Activated T-cell treated with anti-CD3 and anti-CD28 coated beads for 24 hours (primary cell): ENCODE measurements around the gene CRYBG1.

Experiments used
- DNase-seq: peaks from one replicate; pipeline ENCODE4 v3.0.0-alpha.2; 2020; ENCODE audit warnings: low read depth

Gene CRYBG1

DNA sequence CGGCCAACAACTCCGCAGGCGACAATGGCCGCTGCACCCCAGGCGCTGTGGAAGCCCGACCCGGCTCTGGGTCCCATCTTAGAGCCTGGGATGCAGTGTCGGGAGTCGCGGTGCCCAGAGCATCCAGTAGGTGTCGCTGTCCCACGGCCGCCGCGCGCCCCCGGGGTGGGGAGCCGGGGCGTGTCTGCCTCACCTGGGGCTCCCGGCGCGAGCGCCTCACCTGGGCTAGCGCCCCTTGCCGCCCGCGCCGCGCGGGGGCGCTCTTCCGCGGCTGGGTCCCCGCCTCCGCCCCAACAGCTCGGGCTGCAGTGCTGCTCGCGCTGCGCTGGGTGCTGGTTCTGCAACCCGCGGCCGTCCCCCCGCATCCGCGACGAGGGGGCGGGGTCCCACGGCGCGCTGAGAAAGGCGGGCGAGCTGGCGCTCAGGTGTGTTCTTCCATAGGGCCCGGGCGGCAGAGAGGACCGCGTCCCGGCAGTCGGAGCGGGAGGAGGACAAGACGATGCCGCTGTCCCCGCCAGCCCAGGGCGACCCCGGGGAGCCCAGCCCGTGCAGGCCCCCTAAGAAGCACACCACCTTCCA, at the start of gene CRYBG1:
CRYBG1 (plus strand) TSS at position 308 of the 579 bp plus-strand sequence; CDS start at position 500, 192 bp downstream.
- peak; percentile 45 for DNase-seq

GRCh38 chr6:106315765-106316374, 44.6 kb upstream of the CRYBG1 start:
- DNase-seq: no peak

- DNase-seq: no peak
Observed at GRCh38 chr6:106316375-106316766, 44.1 kb upstream of the CRYBG1 start.

GRCh38 chr6:106318061-106318460, 42.5 kb upstream of the CRYBG1 start:
- DNase-seq: no peak

GRCh38 chr6:106318851-106319250, 41.7 kb upstream of the CRYBG1 start:
- DNase-seq: no peak

GRCh38 chr6:106321940-106322339, 38.6 kb upstream of the CRYBG1 start:
- no peak for DNase-seq

DNA sequence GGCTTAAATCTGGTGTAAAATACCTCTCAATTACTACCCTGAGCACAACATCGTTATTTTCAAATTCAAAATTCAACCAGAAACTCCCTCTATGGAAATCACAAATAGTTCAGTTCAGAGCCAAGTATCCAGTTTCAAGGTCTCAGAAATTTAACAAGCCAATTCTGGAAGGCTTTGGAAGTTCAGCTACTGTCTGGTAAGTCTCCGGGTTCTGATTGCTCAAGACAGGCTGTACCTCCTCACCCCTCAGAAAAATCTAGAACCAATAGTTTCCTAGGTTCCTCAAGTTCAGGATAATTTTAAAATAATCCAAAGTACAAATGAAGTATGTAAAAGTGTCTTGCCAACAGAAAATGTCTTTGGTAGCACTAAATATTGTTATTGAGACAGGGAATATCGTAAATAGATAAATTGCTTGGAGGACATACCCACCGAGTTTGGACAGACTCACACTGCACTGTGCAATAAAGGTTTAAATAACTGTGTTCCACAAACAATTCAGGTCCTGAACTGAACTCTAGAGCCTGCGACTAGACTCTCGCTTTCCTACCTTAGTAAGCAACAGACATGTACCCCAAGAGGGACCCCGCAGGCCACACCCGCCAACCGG, 35.7 kb upstream of the CRYBG1 start:
- DNase-seq: no peak

GRCh38 chr6:106325336-106326178, 35.0 kb upstream of the CRYBG1 start, which contains the start of gene ATG5:
ATG5 (minus strand) TSS chr6:106325760; CDS start chr6:106316208, 9,552 bp downstream.
- peak; percentile 100 for DNase-seq

DNA sequence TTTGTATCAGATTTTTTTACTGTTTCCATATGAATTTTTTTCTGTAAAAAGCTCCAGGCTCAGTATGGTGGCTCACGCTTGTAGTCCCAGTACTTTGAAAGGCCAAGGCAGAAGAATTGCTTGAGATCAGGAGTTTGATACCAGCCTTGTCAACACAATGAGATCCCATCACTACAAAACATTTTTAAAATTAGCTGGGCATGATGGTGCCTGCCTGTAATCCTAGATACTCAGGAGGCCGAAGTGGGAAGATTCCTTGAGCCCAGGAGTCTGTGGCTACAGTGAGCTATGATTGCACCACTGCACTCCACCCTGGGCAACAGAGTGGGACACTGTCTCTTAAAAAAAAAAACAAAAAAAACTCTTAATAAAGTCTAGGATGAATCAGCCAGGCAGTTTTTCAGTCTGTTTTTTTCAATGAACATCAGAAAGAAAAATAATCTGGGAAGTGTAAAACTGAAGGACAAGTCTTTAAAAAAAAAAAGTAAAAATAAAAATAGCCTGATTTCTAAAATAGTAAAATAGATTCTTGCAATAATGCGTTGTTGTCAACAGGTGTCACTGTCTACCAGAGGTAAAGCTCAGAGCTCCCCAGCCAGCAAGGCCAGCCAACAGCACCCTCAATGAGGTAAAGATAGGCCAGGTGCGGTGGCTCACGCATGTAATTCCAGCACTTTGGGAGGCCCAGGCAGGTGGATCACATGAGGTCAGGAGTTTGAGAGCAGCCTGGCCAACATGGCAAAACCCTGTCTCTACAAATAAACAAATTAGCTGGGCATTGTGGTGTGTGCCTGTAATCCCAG, 25.7 kb upstream of the CRYBG1 start:
- peak; percentile 19 for DNase-seq

DNA sequence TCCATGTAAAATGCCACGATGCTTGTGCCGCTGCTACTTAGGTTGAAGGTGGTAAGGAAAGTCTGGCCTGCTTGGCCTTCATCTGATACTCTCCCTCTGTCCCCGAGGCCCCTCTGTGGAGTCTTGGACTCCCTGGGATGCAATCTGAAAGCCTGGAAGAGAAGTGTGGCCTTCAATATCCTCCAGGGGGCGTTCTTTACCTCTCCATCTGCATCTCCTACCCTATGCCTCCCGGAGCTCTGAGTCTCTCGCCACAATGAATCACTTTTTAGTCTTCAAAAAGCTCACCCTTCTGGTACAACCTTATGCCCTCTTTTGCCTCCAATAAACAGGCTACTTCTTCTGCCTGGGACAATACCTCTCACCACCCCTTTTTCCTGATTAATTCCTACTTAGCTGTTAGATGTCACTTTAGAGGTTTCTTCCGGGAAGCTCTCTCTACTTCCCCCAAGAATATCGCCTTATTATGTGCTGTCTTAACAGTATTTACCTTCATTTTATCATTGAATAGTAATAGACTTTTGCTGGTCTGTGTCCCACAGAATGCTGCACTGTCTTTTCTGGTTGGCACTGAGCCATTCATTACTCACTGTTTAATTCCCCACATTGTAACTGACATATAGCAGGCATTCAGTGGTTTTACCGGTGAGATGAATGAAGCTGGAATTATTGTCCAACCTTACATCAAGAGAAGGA, 21.0 kb upstream of the CRYBG1 start:
- DNase-seq: peak; percentile 30

DNA sequence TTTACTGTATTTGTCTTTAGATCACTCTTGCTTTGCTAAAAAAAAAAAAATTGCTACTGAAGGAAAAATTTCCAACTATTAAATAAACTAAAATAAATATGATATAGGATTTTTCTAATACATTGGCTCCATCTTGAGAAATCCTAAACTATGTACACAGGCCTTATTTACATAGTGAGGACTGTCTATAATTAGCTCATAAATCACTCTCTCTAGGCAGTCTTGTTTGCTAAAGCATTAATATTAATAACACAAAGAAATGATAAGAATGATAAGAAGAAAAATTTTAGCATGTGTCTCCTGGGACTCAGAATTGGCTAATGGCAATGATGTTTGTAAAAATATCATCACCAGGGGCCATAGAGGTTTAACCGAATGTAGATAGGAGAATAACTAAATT, 13.3 kb upstream of the CRYBG1 start:
- DNase-seq: no peak

DNA sequence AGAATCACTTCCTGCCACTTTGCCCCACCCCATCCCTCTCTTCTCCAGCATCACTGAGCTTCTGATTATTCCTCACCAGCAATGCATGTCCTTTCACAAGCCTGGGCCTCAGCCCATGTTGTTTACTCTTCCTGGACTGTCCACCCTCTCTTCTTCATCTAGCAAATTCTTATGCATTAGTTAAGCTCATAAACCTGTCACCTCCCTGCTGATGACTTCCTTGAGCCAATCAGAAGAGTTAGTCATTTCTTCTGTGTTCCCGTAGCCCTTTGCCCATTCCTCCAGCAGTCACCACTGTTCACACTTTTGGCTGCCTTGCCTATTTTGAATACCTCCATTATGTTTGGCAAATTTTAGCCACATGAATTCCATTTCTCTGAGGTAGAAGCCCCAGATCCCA, 4.1 kb upstream of the CRYBG1 start:
- no peak for DNase-seq

GRCh38 chr6:106359959-106360409, 533 bp upstream of the CRYBG1 start:
- no peak for DNase-seq

DNA sequence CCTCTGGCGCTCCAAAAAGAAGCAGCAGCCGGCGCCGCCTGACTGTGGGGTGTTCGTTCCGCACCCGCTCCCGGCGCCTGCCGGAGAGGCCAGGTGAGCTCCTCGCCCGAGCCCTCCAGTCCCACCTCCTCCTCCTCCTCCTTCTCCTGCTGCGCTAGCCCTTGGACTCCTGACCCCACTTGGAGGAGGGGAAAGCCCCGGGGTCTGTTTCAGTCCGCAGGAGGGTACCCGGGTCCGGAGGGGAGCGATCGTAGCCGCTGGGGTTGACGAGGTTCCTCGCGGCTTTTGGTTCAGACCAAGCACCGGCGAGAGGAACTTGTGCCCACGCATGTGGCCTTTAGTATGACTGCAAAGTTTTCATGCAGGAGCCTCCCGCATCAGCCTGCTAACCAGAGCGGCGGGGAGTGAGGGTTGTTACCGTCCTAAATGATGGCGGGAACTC, 493 bp downstream of the CRYBG1 start:
- no peak for DNase-seq

GRCh38 chr6:106363401-106364138, 3.1 kb downstream of the CRYBG1 start:
- no peak for DNase-seq

- no peak for DNase-seq
Observed at GRCh38 chr6:106369739-106370138, 9.2 kb downstream of the CRYBG1 start.

DNA sequence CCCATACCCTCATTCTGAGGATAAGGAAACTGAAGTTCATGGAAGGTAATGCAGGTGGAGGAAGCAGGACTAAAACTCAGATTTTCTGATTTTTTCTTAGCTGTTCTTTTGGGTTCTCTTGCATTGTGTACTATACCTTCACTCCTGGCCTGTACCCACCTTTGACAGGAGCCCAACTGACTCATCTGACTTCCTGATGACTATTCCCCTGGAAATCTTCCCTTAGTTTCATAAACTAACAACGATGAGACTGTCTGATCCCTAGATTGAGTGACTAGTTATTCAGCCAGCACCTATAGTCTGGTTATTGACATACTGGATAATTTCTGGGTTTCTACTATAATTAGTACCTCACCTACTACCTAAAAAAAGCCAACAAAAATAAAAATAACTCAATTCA, 10.1 kb downstream of the CRYBG1 start:
- no peak for DNase-seq

- DNase-seq: no peak
Observed at GRCh38 chr6:106372838-106373501, 12.5 kb downstream of the CRYBG1 start.

DNA sequence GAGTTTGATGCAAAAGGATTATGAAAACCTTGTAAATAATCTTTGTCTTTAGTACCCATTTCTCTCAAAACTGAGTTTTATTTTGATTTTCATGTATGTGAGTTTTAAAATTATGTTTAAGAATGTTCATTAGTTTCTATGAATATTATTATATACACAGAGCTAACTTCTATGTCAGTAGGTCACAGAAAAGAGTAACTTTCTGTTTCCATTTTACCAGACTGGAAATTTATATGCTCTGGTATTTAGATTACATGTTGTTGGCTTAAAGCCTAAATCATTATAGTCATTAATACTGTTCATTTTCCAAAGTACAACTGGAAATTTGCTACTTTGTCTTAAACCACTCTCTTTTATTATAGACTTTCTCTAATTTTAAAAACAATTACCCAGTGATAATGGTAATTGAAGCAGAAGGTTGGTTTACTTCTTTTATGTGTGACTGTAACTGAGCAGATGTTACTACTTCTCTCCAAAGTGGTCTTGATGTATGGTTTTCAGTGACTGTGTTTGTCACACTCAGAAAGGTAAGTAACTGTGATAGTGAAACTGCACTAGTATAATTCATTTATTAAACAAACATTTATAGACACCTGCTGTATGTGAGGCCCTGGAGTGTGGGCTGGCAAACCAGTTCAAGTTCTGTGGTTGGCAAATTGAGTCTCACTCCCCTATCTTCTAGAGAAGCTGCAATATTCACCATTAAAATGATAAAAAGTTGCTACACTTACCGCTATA, 13.2 kb downstream of the CRYBG1 start:
- no peak for DNase-seq
